Embryonic facial prominence (tissue), 1 donor: ENCODE measurements around the gene SAMD4B.

Source experiments
- DNase-seq: peaks from one replicate; pipeline ENCODE4 v3.0.0-alpha.2; 2016; ENCODE audit errors: extremely low spot score

SAMD4B gene

GRCh38 chr19:39425744-39426143 is 83.5 kb downstream of the SAMD4B start:
- no peak for DNase-seq

- no peak for DNase-seq
Measured at GRCh38 chr19:39426170-39426569, 83.9 kb downstream of the SAMD4B start.

- DNase-seq: no peak
Measured at GRCh38 chr19:39427707-39428106, 85.5 kb downstream of the SAMD4B start.

GRCh38 chr19:39428283-39429112 is 86.3 kb downstream of the SAMD4B start:
- DNase-seq: peak; percentile 81

GRCh38 chr19:39430675-39431593 is 88.7 kb downstream of the SAMD4B start:
- DNase-seq: no peak

GRCh38 chr19:39432677-39433025 is 90.4 kb downstream of the SAMD4B start:
- DNase-seq: no peak

- DNase-seq: no peak
Measured at GRCh38 chr19:39433480-39434079, 91.4 kb downstream of the SAMD4B start.

GRCh38 chr19:39434123-39435076 is 92.2 kb downstream of the SAMD4B start:
- DNase-seq: no peak
